HG03342 (cell line): ENCODE results near the gene PKHD1.

ENCODE experiments used
- ATAC-seq: cut with Tn5 transposase; IDR thresholded peaks from one replicate; pipeline ENCODE4 v1.9.1; 2021; ENCODE audit warnings: mild to moderate bottlenecking, moderate library complexity; ENCODE audit not compliant: unreplicated experiment

The PKHD1 gene

DNA sequence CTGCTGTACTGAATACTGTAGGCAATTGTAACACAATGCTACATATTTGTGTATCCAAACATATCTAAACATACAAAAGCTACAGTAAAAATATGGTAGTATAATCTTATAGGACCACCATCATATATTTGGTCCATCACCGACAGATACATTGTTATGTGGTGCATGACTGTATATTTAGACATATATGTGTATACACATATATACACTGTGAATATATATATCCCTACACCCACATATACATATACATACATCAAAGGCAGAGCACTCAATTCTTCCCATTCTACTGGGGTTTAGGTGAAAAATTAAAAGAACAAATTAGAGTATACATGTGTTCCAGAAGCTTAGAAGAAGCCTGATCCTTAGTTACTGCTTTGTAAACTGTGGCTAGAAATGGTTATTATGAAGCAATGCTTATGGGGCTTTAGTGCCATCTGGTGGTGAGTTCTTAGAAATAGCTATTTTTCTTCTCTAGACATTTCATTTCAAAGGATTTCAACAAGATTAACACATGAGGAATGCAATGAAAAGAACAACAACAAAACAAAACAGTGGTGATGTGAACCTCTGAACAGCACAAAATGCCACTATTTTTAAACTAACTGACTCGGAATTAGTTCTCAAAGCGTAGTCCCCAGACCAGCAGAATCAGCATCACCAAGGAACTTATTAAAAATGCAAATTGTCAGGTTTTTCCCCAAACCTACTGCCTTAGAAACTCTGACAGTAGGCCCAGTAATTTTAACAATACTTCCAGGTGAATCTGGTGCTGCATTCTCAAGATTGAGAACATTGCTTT is 38.0 kb downstream of the PKHD1 start:
- ATAC-seq: peak; percentile 67

GRCh38 chr6:52046456-52046855 is 41.0 kb downstream of the PKHD1 start:
- ATAC-seq: no peak

DNA sequence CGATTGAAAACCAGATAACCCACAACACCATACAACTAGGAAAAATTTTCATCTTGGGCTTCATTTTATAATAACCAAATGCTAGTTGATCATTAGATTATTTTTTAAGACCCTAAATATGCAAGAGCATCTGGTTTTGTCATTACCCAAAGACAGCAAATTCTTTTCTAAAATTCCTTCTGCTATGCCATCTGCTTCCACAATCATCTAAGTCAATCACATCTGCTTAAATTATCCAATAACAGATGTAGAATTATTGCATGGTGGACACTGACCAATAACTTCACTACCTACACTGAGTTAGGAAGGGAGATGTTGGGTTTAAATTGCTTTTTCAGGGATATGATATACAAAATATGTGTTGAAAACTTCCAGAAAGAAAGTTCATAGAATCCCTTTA is 41.9 kb downstream of the PKHD1 start:
- ATAC-seq: no peak

DNA sequence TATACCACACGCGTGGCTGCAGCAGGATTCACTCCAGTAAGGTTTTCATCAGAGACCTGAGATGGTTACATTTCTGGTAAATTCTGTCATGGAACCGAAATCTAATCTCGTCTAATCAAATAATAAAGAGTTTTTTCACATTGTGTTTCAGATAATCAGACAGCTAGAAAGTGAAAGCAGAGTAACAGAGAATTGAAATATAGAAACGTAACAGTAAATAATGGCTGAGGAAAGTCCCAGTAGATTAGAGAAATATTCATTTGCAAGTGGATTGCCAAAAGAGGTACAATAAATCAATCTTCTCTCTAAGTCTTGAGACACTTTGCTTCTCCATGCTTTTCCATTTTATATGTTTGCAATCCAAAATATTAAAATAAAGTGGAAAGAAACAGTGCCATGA is 42.4 kb downstream of the PKHD1 start:
- no peak for ATAC-seq

GRCh38 chr6:52042141-52042885 is 45.1 kb downstream of the PKHD1 start:
- ATAC-seq: no peak

DNA sequence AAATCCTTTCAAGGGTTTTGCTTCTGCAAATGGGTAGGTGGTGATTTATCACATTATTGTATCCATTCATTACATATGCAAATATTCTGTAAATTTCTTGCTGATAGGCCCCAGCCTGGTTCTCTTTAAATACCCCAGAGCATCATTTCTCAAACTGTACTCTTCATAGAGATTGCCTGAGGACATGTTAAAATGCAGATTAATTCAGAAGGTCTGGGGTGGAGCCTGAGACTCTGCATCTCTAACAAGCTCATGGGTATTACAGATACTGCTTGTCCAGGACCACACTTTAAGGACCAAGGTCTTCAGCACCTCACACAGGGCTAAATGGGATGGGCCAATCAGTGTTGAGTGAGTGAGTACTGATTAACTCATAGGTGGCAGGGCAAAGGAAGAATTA is 46.3 kb downstream of the PKHD1 start:
- ATAC-seq: no peak

DNA sequence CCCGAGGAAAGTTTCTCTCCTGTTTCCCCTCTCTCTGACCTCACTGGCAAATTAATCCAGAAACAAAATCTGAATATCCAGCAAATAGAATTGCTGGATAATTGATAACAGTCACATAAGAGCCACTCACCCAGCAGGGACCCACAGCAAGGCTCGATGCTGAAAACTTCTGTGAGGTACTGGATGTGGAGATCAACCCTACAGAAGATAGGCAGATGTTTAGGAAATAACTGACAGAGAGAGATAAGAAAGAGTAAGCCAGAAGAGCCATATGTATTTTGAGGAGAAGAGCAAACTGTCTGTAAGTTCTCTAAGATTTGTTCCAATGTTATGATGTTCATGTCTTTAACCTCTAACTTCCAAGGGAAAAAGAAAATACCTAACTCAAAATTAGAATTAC is 59.7 kb downstream of the PKHD1 start:
- ATAC-seq: no peak

- no peak for ATAC-seq
Observed at GRCh38 chr6:52024451-52025068, 62.9 kb downstream of the PKHD1 start.

DNA sequence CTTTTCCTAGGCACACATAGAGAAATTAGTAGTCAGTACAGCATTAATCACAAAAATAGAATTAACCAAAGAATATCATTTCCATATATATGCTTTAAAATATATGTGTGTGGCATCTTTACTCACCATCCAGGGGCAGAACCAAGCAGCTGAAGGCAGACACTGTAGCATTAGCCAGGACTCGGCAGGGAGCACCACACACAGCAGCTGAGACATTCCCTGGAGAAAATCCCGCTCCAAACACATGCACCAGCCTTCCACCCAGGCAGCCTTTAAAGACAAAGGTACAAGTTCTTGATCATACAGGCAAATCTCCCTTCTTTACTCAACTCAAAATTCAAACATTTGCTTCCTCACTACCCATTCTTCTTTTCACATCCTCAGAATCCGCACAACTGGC is 64.7 kb downstream of the PKHD1 start:
- ATAC-seq: no peak

DNA sequence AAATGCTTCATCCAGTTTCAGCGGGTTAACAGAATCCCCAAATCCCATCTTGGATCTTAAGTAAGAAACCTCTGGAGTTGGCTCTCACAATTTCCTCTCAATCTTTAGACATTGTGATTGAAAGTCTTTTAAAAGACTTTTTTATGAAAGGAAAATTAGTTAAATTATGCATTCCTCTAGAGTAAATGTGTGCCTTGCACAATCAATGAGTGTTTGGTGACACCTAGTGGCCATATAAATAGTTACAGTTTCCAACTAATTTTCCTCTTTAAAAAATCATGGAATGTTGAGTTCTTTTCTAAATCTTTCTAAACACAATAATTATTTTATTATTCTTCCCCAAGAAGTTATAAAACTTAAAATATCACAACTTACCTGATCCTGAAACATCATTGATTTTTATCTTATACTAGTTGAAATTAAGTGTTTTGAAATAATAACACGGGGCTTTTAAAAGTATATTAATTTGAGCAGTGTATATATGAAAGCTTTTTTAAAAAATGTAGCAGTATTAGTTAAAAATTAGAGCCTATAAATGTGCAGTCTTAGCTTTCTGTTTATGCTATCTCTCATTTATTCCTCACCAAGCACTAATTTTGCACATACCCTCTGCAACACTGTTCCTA is 66.4 kb downstream of the PKHD1 start:
- no peak for ATAC-seq

- ATAC-seq: no peak
Observed at GRCh38 chr6:52019881-52020280, 67.5 kb downstream of the PKHD1 start.

DNA sequence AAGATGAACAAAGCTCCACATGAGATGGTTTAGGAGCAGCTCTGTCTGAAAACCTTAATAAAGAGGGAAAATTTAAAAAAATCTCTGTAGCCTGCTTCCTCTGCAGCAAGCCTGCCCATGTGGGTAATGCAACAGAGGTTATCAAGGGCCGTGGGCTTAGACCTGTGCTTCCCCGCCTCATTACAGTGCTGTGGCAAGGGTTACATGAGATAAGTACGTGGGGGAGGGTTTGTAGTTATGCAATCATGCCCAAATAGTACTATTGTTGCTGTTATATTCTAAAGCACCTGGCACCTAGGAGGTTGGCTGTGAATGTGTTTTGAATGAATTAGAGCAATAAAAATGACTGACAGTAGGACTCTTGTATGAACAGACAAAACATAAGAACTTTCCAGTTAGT is 68.3 kb downstream of the PKHD1 start:
- no peak for ATAC-seq

DNA sequence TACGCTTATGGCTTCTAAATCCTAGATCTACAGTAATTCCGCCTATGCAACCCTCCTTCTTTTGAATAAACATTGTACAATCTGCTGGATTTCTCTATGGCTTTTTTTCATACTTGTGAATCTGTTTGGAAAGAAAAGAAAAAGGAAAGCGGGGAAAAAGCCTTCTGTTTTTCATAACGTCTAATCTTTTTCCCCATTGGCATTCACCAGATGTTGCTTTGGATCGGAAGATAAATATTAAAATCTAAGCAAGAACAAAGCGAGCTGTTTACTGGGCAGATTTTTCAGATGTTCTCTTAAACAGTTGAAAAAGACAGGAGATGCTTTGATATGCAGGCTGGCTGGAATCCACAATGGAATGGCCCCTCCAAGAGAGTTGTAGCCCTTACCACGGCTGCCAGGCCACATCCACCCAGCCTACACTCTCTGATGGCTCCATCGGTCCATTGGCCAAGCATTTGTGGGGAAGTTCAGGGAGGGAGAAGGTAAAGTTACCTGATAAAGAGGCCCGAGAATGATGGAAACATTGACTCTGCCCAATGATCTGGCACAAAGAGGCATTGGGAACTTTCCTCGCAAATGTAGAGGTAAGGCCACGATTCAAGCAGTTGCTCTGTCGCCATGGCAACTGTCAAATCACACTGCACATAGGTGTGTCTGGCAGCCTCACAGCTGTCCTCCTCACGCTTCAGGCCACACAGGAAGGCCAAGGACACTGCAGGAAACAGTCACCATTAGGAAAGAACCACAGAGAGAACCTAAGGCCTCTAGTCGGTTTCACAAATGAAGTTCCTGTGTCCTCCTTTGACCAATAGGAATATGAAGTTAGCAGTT is 70.3 kb downstream of the PKHD1 start:
- no peak for ATAC-seq

GRCh38 chr6:52015953-52016352 is 71.5 kb downstream of the PKHD1 start:
- ATAC-seq: peak; percentile 45

DNA sequence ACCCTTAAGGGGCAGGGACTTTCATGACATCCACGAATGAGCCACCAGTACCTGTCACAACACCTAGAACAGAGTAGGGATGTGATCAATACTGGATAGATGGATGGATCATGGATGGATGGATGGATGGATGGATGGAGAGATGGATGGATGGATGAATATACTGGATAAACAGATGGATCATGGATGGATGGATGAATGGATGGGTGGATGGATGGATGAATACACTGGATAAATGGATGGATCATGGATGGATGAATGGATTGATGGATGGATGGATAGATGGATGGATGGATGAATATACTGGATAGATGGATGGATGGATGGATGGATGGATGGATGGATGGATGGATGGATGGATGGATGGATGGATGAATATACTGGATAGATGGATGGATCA is 73.0 kb downstream of the PKHD1 start:
- ATAC-seq: no peak

- ATAC-seq: no peak
Observed at GRCh38 chr6:52013035-52013434, 74.4 kb downstream of the PKHD1 start.

DNA sequence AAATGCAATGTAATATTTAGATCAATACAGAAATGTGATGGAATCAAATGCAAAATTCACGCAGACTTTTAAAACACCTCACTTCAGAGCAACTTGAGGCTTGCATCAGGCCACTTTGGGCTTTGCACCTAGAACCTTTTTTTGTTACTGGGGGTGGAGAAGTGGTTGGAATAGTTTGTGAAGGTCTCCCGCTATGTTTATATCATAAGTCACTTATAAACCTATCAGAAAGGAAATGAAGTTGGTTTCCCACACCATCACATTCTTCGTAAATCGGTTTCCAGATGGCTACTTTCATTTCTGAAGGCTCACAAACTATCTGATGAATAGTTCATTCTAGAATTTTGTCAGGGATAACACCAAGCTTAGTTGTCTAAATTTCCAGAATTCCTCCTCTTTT is 74.8 kb downstream of the PKHD1 start:
- no peak for ATAC-seq

DNA sequence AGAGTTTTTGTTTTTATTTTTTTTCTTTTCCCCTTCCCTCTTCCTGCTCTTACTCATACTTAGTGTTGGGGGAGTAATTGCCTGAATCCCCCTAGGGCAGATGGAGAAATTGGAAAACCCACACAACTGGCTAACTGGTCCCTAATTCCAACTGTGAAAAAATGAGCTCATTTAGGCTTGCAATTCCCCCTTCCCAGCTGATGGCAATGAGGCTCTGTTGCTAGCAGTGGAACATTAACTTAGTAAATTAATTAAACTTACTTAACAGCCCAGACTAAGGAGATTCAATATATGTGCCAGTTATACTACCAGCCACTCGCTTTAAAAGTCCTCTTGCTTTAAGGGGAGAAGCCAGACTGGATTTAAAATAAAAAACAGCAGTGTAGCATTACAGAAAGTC is 76.6 kb downstream of the PKHD1 start:
- no peak for ATAC-seq

GRCh38 chr6:52010145-52010544 is 77.3 kb downstream of the PKHD1 start:
- no peak for ATAC-seq

DNA sequence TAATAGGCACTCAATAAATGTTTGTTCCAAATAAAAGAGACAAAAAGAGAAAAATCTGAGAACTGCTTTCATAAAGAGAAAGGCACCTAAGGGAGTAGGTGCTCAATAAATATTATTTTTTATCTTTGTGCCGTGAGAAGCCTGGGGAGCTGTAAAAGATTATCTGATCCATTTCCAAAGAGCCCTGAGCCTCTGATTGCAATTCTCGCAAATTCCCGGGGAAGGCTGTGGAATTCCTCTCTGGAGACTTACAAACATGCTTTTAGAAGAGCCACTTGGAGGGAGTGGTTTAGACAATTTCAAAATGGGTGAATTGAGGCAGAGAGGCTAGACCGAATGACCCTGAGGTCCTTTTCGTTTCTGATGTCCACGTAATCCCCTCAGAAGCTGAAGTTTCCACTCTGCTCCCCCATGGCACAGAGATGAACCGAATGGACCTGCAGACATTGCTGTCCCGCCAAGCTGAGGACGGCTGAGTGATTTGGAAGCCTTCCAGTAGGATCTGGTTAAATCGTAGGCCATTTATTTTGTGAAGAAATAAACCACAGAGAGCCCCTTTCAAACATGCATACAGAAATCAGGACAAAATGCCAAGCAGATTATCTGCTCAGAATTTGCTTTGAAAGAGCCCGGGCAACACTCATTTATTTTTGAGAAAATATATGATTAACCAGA is 77.8 kb downstream of the PKHD1 start:
- ATAC-seq: no peak
